ENCODE results near the gene CEP72.

CEP72 gene

GRCh38 chr5:620152-620551, 8.0 kb downstream of the CEP72 start:
- no peak overlapping the region for H3K27ac ChIP-seq
- TF ChIP-seq CTCF (IDR thresholded peaks at IDR 0.05) (no peak), ZFX (IDR thresholded peaks at IDR 0.05; ENCODE audit: borderline replicate concordance) (no peak)

- no peak overlapping the region for H3K27ac ChIP-seq
These were observed 8.5 kb downstream of the CEP72 start for GRCh38 chr5:620586-621180.

GRCh38 chr5:621341-621761, 9.2 kb downstream of the CEP72 start:
- TF ChIP-seq ZFX (IDR thresholded peaks at IDR 0.05; ENCODE audit: borderline replicate concordance) = no peak
- no peak for TF ChIP-seq CTCF (IDR thresholded peaks at IDR 0.05)

More at GRCh38 chr5:620586-621180, 8.5 kb downstream of the CEP72 start:
- TF ChIP-seq ZFX (IDR thresholded peaks at IDR 0.05; ENCODE audit: borderline replicate concordance) (no peak), CTCF (IDR thresholded peaks at IDR 0.05) (no peak)

GRCh38 chr5:622359-622758, 10.2 kb downstream of the CEP72 start:
- no peak for TF ChIP-seq ZFX (IDR thresholded peaks at IDR 0.05; ENCODE audit: borderline replicate concordance)
- no peak for TF ChIP-seq CTCF (IDR thresholded peaks at IDR 0.05)
- no peak overlapping the region for H3K27ac ChIP-seq

More at GRCh38 chr5:621341-621761, 9.2 kb downstream of the CEP72 start:
- H3K27ac ChIP-seq = no peak overlapping the region

- no peak overlapping the region for H3K27ac ChIP-seq
- TF ChIP-seq CTCF (IDR thresholded peaks at IDR 0.05) (no peak), ZFX (IDR thresholded peaks at IDR 0.05; ENCODE audit: borderline replicate concordance) (no peak)
These were observed 10.9 kb downstream of the CEP72 start for GRCh38 chr5:622946-623522.

- H3K27ac ChIP-seq = no peak overlapping the region
- TF ChIP-seq ZFX (IDR thresholded peaks at IDR 0.05; ENCODE audit: borderline replicate concordance) = no peak
- TF ChIP-seq CTCF (IDR thresholded peaks at IDR 0.05) = no peak
These were observed 11.4 kb downstream of the CEP72 start for GRCh38 chr5:623531-623930.

- no peak overlapping the region for H3K27ac ChIP-seq
- TF ChIP-seq CTCF (IDR thresholded peaks at IDR 0.05) (no peak), ZFX (IDR thresholded peaks at IDR 0.05; ENCODE audit: borderline replicate concordance) (no peak)
These were observed 12.2 kb downstream of the CEP72 start for GRCh38 chr5:624118-624950.

Data from 22Rv1 (cell line).